ENCODE measurements around the gene USHBP1. TPM values are rescaled to one million over a fixed set of nuclear protein-coding genes. Genes with fewer than 3 reads are reported as not detected.

Gene USHBP1
- total RNA-seq, 1 donor from 2014 or later = 20.4 TPM

DNA sequence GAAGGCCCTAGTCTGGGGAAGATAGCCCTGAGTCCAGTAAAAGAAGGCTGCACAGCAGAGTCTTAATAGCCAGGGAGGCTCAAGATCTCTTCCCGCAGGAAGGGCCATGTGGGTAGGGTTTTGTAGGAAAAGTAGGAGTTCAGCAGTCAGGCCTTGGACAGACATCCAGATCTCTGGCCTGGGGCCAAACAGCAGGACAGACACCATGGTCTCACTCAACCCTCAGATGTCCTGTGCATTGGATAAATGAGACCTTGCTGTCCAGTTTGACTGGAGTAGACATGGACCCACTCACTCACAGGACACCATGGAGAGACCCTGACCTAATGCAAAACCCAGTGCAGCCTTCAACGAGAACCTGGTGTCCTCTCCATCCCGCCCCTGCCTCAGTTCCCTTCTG is 34.7 kb downstream of the USHBP1 start:
- no peak for DNase-seq (ENCODE audit: extremely low spot score in 2 of 2)
- Histone ChIP-seq H3K4me1 (peaks cover 29% of the 10 kb centered on the region), H3K36me3 (peaks cover 0 to 13% of the 10 kb centered on the region in 2 donors), H3K27me3 (no peaks in the 10 kb centered on the region), H3K9me3 (no peaks in the 10 kb centered on the region), H3K27ac (no peak overlapping the region), H3K4me3 (no peak overlapping the region)
- TF ChIP-seq POLR2A (IDR thresholded peaks at IDR 0.05) (no peak), POLR2AphosphoS5 (IDR thresholded peaks at IDR 0.05; ENCODE audit: insufficient read depth in 1 of 2, low read depth in 1 of 2) (no peak)
- TF ChIP-seq, protein P1, sequence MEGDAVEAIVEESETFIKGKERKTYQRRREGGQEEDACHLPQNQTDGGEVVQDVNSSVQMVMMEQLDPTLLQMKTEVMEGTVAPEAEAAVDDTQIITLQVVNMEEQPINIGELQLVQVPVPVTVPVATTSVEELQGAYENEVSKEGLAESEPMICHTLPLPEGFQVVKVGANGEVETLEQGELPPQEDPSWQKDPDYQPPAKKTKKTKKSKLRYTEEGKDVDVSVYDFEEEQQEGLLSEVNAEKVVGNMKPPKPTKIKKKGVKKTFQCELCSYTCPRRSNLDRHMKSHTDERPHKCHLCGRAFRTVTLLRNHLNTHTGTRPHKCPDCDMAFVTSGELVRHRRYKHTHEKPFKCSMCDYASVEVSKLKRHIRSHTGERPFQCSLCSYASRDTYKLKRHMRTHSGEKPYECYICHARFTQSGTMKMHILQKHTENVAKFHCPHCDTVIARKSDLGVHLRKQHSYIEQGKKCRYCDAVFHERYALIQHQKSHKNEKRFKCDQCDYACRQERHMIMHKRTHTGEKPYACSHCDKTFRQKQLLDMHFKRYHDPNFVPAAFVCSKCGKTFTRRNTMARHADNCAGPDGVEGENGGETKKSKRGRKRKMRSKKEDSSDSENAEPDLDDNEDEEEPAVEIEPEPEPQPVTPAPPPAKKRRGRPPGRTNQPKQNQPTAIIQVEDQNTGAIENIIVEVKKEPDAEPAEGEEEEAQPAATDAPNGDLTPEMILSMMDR (IDR thresholded peaks at IDR 0.05) = no peak
- intact Hi-C loops (cut with DNase I) = no loop called here

DNA sequence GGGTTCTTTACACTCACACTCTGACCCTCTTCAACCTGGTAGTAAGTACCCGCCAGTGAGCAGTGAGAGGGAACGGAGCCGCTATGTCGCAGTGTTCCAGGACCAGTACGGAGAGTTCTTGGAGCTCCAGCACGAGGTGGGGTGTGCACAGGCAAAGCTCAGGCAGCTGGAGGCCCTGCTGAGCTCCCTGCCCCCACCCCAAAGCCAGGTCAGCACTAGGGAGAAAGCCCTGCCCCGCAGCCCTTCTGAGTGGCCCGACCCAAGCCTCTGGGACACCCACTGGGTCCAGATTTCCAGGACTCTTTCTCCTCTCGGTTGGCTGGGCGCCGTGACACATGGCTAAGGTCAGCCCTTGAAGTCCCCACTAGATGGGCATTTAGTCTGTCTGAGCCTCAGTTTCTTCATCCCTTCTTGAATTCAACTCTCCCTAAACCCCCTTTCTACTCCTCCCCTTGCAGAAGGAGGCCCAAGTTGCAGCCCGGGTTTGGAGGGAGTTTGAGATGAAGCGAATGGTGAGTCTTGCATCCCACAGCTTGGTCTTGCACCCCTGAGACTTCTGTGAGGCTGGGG is 36.7 kb downstream of the USHBP1 start:
- Histone ChIP-seq H3K4me3 (no peak overlapping the region), H3K27ac (peak overlapping the region; percentile 91), H3K36me3 (peaks cover 0 to 12% of the 10 kb centered on the region in 2 donors), H3K9me3 (no peaks in the 10 kb centered on the region), H3K4me1 (peaks cover 22% of the 10 kb centered on the region), H3K27me3 (no peaks in the 10 kb centered on the region)
- no peak for DNase-seq (ENCODE audit: extremely low spot score in 2 of 2)
- intact Hi-C loops (cut with DNase I) = no loop called here
- TF ChIP-seq, protein P1 (IDR thresholded peaks at IDR 0.05) = no peak
- no peak for TF ChIP-seq POLR2A (IDR thresholded peaks at IDR 0.05)
- no peak for TF ChIP-seq POLR2AphosphoS5 (IDR thresholded peaks at IDR 0.05; ENCODE audit: insufficient read depth in 1 of 2, low read depth in 1 of 2)

DNA sequence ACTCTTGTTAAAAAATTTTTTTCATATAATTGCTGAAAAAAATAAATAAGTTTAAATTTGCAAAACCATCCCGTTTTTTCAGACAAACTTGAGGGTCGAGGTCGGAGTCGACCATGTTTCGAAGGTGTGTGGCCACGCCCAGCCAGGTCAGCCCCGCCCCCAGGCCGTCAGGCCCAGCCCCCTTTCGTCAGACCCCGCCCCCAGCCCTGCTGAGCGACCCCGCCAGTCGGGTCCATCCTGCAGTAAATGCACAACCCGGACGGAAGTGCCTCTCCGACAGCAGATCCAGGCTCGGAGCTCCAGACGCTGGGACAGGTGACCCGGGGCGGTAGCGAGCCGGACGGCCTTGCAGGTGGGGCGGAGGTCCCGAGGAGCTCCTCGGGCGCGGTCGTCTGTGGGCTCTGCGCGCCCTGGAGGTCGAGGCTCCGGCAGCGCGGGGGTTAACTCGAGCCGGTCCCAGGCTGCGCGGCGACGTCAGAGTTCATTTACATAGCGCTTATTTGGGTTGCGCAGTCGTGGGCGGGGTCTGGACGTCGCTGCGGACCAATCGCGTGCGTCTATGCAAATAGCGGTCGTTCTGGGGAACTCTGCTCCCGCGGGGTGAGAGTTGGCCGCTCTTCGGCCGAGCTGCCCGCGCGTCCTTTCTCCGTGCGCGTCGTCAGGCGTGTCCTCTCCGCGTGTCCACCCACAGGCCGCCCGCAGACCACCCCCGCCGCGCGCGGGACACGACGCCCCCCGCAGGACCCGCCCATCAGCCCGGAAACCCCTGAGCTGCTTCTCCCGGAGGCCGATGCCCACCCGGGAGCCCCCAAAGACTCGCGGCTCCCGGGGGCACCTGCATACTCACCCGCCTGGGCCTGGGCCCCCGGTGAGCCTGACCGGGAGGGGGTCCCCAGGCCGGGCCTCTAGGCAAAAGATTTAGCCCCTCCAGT is 38.3 kb downstream of the USHBP1 start, which contains the start of gene OCEL1:
TSS of gene OCEL1 (plus strand) at position 225 of the 932 bp plus-strand sequence. CDS start at position 247, 22 bp downstream.
- intact Hi-C loops (cut with DNase I) = no loop called here
- peak within 1 kb of the TSS; percentile 91 for H3K27ac ChIP-seq

GRCh38 chr19:17225053-17225452 is 39.5 kb downstream of the USHBP1 start:
- Histone ChIP-seq H3K27ac (no peak overlapping the region), H3K4me3 (peak overlapping the region in 1 of 2 donors; percentile 68)

More for the DNA sequence above, 38.3 kb downstream of the USHBP1 start, which contains the start of gene OCEL1:
- Histone ChIP-seq H3K36me3 (no peaks in the 10 kb centered on the region), H3K27me3 (no peaks in the 10 kb centered on the region), H3K9me3 (no peaks in the 10 kb centered on the region), H3K4me1 (peaks cover 22% of the 10 kb centered on the region), H3K4me3 (peak within 1 kb of the TSS; percentile 64 to 68)
- peak in 1 of 2 donors; percentile 98 for DNase-seq (ENCODE audit: extremely low spot score in 2 of 2)
- TF ChIP-seq, protein P1 (IDR thresholded peaks at IDR 0.05) = no peak
- peak in 1 of 2 donors; percentile 81 for TF ChIP-seq POLR2A (IDR thresholded peaks at IDR 0.05)
- TF ChIP-seq POLR2AphosphoS5 (IDR thresholded peaks at IDR 0.05; ENCODE audit: insufficient read depth in 1 of 2, low read depth in 1 of 2) = peak; percentile 85 to 93

More at GRCh38 chr19:17225053-17225452, 39.5 kb downstream of the USHBP1 start:
- Histone ChIP-seq H3K4me1 (peaks cover 28% of the 10 kb centered on the region), H3K27me3 (no peaks in the 10 kb centered on the region), H3K9me3 (no peaks in the 10 kb centered on the region), H3K36me3 (no peaks in the 10 kb centered on the region)
- TF ChIP-seq, protein P1 (IDR thresholded peaks at IDR 0.05) = no peak
- TF ChIP-seq POLR2A (IDR thresholded peaks at IDR 0.05) (no peak), POLR2AphosphoS5 (IDR thresholded peaks at IDR 0.05; ENCODE audit: insufficient read depth in 1 of 2, low read depth in 1 of 2) (no peak)
- no peak for DNase-seq (ENCODE audit: extremely low spot score in 2 of 2)
- intact Hi-C loops (cut with DNase I) = no loop called here

Measured in vagina (tissue), 2 donors.